KMS-11 (cell line): ENCODE data around the gene MAP4K2.

Experiments used
- H2AFZ ChIP-seq: fragments of 200-600 bp; sonication (generic); 2 replicates; pipeline ENCODE4 v1.6.1; 2016; ENCODE audit warnings: antibody characterized with exemption, mixed run types, low read depth
- H3K27ac ChIP-seq: fragments of 200-600 bp; sonication (generic); 2 replicates; pipeline ENCODE4 v1.6.1; 2016; ENCODE audit warnings: mild to moderate bottlenecking, mixed run types
- H3K27me3 ChIP-seq: fragments of 200-600 bp; sonication (generic); 2 replicates; pipeline ENCODE4 v1.6.1; 2017; ENCODE audit warnings: mild to moderate bottlenecking, low read depth, mixed run types, moderate library complexity; ENCODE audit not compliant: insufficient read depth
- H3K36me3 ChIP-seq: fragments of 200-600 bp; sonication (generic); 2 replicates; pipeline ENCODE4 v1.6.1; 2017; ENCODE audit warnings: mild to moderate bottlenecking, mixed run types; ENCODE audit not compliant: insufficient read depth
- H3K4me1 ChIP-seq: fragments of 200-600 bp; sonication (generic); 2 replicates; pipeline ENCODE4 v1.6.1; 2016; ENCODE audit warnings: mild to moderate bottlenecking, low read depth, mixed run types; ENCODE audit not compliant: poor library complexity, severe bottlenecking
- H3K4me2 ChIP-seq: fragments of 200-600 bp; sonication (generic); 2 replicates; pipeline ENCODE4 v1.7.0; 2016; ENCODE audit warnings: mild to moderate bottlenecking, mixed run types
- H3K4me3 ChIP-seq: fragments of 200-600 bp; sonication (generic); IDR thresholded peaks from 2 replicates; pipeline ENCODE4 v1.6.1; 2017; ENCODE audit warnings: low read depth, low read length, mixed read lengths; ENCODE audit not compliant: insufficient read depth
- H3K79me2 ChIP-seq: fragments of 200-600 bp; sonication (generic); 2 replicates; pipeline ENCODE4 v1.6.1; 2016; ENCODE audit warnings: low read depth, mixed run types; ENCODE audit not compliant: insufficient read depth
- H3K9ac ChIP-seq: fragments of 200-600 bp; sonication (generic); 2 replicates; pipeline ENCODE4 v1.6.1; 2016; ENCODE audit warnings: mild to moderate bottlenecking, mixed run types
- H4K20me1 ChIP-seq: fragments of 200-600 bp; sonication (generic); 2 replicates; pipeline ENCODE4 v1.6.1; 2016; ENCODE audit warnings: mild to moderate bottlenecking, mixed run types; ENCODE audit not compliant: insufficient read depth
- TF ChIP-seq, protein P1 (sequence below): fragments of 200-600 bp; sonication (generic); conservative IDR thresholded peaks from 2 replicates; pipeline ENCODE4 v1.6.1; 2017; ENCODE audit warnings: low read depth, mild to moderate bottlenecking, antibody characterized with exemption, low read length, moderate library complexity, mixed read lengths

The MAP4K2 gene

DNA sequence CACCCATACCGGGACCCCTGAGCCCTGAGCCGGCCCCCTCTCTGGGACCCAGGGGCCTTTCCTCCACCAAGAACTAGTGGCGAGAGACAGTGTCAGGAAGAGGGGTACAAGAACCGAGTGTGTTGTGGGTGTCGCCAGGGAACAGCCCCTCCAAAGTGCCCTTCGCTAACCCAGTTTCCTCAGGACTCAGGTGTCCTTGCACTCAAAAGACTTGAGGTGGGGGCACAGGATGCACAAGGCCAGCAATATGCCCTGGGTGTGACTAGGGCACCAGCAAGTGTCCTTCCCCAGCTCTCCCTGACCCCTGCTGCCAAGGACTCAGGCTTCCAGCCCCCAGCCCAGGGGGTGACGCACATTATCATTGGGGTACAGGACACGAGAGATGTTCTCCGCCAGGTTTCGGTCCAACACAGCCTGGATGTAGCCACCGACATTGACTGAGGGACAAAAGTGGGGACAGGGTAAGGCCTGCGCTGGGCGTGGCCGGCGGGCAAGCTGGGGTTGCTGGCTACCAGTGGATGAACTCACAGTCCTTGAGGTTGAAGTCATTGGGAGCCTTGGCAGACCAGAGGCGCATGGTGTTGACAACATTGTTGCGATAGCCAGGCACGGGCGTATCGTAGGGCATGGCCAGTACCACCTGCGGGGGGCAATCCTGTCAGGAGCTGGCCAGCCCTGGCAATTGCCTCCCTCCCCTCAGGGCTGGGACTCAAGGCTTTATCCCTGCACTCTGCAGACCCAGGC lies 47.9 kb downstream of the MAP4K2 start:
- Histone ChIP-seq H3K27me3 (no peaks in the 10 kb centered on the region), H3K4me1 (peaks cover 16% of the 10 kb centered on the region), H3K79me2 (no peaks in the 10 kb centered on the region), H3K9ac (no peak overlapping the region), H4K20me1 (no peaks in the 10 kb centered on the region), H2AFZ (no peak overlapping the region), H3K4me3 (no peak overlapping the region), H3K36me3 (no peaks in the 10 kb centered on the region), H3K4me2 (no peak overlapping the region), H3K27ac (no peak overlapping the region)
- TF ChIP-seq, protein P1, sequence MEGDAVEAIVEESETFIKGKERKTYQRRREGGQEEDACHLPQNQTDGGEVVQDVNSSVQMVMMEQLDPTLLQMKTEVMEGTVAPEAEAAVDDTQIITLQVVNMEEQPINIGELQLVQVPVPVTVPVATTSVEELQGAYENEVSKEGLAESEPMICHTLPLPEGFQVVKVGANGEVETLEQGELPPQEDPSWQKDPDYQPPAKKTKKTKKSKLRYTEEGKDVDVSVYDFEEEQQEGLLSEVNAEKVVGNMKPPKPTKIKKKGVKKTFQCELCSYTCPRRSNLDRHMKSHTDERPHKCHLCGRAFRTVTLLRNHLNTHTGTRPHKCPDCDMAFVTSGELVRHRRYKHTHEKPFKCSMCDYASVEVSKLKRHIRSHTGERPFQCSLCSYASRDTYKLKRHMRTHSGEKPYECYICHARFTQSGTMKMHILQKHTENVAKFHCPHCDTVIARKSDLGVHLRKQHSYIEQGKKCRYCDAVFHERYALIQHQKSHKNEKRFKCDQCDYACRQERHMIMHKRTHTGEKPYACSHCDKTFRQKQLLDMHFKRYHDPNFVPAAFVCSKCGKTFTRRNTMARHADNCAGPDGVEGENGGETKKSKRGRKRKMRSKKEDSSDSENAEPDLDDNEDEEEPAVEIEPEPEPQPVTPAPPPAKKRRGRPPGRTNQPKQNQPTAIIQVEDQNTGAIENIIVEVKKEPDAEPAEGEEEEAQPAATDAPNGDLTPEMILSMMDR = no peak

DNA sequence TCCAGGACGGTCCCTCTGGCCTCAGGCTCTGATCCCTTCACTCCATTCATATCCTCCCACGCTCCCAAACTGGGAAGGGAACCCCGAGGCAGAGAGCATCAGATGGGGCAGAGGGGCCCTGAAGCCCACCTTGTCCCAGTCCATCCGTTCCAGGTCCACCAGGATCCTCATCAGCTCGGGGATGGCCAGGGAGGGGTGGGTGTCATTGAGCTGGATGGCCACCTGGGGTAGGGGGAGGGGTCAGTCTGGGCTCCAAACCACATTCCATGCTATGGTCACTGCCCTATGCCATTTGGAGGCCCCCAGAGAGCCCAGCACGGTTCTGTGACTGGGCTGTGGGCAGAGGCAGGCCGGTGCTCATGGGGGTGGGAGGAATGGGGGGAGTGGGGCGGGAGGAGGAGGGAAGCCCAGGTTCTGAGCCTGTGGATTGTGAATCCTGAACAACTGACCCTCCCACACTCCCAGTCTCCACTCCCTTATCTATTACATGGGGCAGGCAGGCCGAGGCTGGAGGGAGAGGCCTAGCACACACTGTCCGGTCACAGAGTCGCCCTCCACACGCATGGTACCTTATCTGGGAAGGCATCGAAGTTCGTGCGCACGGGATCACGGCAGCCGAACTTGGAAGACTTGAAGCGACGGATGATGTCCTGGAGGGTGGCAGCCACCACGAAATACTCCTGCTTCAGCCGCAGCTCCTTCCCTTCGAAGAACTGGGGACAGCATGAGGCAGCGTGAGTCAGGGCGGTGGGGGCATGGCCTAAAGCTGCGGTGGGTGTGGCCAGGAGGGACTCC lies 48.7 kb downstream of the MAP4K2 start:
- TF ChIP-seq, protein P1 = no peak
- Histone ChIP-seq H3K4me2 (no peak overlapping the region), H2AFZ (no peak overlapping the region), H3K79me2 (no peaks in the 10 kb centered on the region), H3K27ac (no peak overlapping the region), H3K36me3 (no peaks in the 10 kb centered on the region), H3K4me3 (no peak overlapping the region), H4K20me1 (no peaks in the 10 kb centered on the region), H3K9ac (no peak overlapping the region), H3K27me3 (no peaks in the 10 kb centered on the region), H3K4me1 (peaks cover 16% of the 10 kb centered on the region)

DNA sequence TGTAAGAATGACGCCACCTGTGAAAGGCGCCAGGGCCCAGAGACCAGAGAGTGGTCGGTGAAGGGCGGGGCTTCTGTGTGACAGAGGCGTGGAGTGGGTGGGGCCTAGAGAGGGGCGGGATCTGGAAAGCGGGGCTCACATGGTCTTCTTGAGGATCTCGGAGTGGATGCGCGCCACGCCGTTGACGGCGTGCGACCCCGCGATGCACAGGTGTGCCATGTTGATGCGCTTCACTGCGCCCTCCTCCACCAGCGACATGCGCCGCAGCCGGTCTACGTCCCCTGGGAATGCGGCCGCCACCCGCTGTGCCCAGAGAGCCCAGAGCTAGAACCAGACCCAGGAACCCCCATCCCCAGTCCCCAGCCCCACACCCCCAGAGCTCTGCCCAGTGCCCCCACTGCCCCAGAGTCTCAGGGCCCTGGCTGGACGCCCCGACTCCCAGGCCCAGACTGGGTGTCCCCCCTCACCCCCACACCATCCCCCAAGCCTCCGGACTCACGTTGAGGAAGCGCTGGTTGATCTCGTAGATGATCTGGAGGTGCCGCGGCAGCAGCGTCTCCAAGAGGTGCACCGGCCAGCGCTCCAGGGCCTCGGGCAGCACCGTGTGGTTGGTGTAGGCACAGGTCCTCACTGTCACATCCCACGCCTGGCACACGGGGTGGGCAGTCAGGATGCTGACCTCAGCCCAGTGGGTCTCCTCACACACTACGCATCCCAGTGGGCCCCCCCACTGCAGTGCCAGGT lies 49.5 kb downstream of the MAP4K2 start:
- Histone ChIP-seq H3K4me1 (peaks cover 16% of the 10 kb centered on the region), H4K20me1 (no peaks in the 10 kb centered on the region), H3K27ac (no peak overlapping the region), H2AFZ (no peak overlapping the region), H3K27me3 (no peaks in the 10 kb centered on the region), H3K4me3 (no peak overlapping the region), H3K79me2 (no peaks in the 10 kb centered on the region), H3K36me3 (no peaks in the 10 kb centered on the region), H3K4me2 (no peak overlapping the region), H3K9ac (no peak overlapping the region)
- TF ChIP-seq, protein P1 = no peak

DNA sequence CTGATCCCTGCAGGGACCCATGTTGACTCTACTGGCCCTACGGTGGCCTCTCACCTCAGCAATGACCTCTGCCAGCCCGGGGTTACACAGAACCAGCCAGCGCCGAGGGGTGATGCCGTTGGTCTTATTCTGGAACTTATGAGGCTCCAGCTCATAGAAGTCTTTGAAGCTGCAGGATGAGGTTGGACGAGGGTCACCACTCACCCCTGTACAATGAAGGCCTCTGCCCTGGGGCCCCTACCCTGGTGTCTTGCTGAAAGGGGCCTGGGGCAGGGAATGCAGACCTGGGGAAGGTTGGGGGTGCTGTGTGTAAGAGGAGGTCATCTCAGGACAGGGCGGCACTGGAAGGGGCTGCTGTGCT lies 50.0 kb downstream of the MAP4K2 start:
- Histone ChIP-seq H3K79me2 (no peaks in the 10 kb centered on the region), H3K27ac (no peak overlapping the region), H3K27me3 (no peaks in the 10 kb centered on the region), H4K20me1 (no peaks in the 10 kb centered on the region), H3K4me3 (no peak overlapping the region), H2AFZ (no peak overlapping the region), H3K4me2 (no peak overlapping the region), H3K9ac (no peak overlapping the region), H3K4me1 (peaks cover 16% of the 10 kb centered on the region), H3K36me3 (no peaks in the 10 kb centered on the region)
- TF ChIP-seq, protein P1 = no peak
